ENCODE data around the gene IRF3.
"Not testable (repeated sequence)": the region's sequence is repeated elsewhere in the genome, so short reads cannot be mapped to it uniquely, and the experiment has no call there.

The IRF3 gene

GRCh38 chr19:49631610-49632192 is 34.0 kb downstream of the IRF3 start:
- no peaks in the 10 kb centered on the region for H3K9me3 Mint-ChIP-seq
- peaks cover 7% of the 10 kb centered on the region for H3K27me3 Mint-ChIP-seq (ENCODE audit: low read depth)
- no peak overlapping the region for H3K4me3 Mint-ChIP-seq
- H3K27ac Mint-ChIP-seq, result no peak overlapping the region
- peaks cover 21% of the 10 kb centered on the region for H3K4me1 Mint-ChIP-seq
- no peak for TF ChIP-seq CTCF (IDR thresholded peaks at IDR 0.05; ENCODE audit: unreplicated experiment in 3 of 3)
- H3K36me3 Mint-ChIP-seq (ENCODE audit: low read depth), result peaks cover 25% of the 10 kb centered on the region

DNA sequence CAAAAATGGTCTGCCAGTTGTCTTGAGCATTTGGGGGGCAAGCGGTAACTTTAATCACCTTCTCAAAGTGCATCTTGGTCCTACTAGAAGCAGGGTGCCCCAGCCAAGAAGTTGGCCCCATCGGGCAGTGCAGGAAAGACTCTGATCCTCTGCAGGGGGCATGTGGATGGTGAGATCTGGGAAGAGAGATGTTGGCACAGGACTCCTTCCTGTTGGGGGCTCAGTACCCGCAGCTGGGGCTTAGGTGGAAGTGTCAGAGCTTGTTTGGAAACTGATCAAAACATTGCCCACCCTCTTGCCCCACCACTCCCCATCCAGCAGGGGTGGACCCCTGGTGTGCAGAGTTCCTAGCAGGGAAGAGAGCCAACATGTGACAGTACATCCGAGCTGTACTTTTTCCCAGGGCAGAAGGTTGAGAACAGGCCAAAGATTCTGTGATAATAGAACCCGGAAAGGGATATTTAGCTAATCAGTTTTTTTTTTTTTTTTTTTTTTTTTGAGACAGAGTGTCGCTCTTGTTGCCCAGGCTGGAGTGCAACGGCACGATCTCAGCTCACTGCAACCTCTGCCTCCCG is 34.6 kb downstream of the IRF3 start:
- no peak for TF ChIP-seq CTCF (IDR thresholded peaks at IDR 0.05; ENCODE audit: unreplicated experiment in 3 of 3)
- Mint-ChIP-seq H3K4me1 (peaks cover 18% of the 10 kb centered on the region), H3K36me3 (ENCODE audit: low read depth) (peaks cover 30% of the 10 kb centered on the region), H3K4me3 (no peak overlapping the region), H3K27me3 (ENCODE audit: low read depth) (peaks cover 5% of the 10 kb centered on the region), H3K9me3 (no peaks in the 10 kb centered on the region), H3K27ac (peak overlapping the region in 2 of 3 experiments; percentile 10 to 60)

GRCh38 chr19:49629659-49630058 is 36.0 kb downstream of the IRF3 start:
- Mint-ChIP-seq H3K4me3 (no peak overlapping the region), H3K36me3 (ENCODE audit: low read depth) (peaks cover 35% of the 10 kb centered on the region), H3K9me3 (no peaks in the 10 kb centered on the region), H3K4me1 (peaks cover 7% of the 10 kb centered on the region), H3K27me3 (ENCODE audit: low read depth) (no peaks in the 10 kb centered on the region), H3K27ac (no peak overlapping the region)
- TF ChIP-seq CTCF (IDR thresholded peaks at IDR 0.05; ENCODE audit: unreplicated experiment in 3 of 3), result no peak

DNA sequence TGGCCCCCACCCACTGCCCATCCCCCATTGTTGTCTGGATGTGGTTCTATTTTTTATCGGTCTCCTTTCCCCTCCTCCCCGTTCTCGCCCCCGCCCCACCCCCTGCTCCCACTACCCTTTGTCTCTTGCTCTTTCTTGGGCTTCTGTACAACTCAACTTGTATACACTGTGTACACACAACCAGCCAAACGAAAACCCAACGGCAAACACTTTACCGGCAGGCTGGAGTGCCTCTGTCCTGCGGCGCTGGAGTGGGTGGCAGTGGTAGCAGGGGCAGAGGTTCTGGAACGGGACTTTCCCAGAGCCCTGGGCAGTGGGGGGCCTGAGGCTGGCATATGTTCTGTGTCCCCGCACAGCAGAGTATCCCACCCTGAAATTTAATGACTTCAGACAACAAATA is 39.4 kb downstream of the IRF3 start:
- TF ChIP-seq CTCF (IDR thresholded peaks at IDR 0.05; ENCODE audit: unreplicated experiment in 3 of 3), result no peak
- Mint-ChIP-seq H3K4me3 (no peak overlapping the region), H3K27ac (no peak overlapping the region), H3K36me3 (ENCODE audit: low read depth) (peaks cover 62% of the 10 kb centered on the region), H3K4me1 (peaks cover 7% of the 10 kb centered on the region), H3K9me3 (no peaks in the 10 kb centered on the region), H3K27me3 (ENCODE audit: low read depth) (no peaks in the 10 kb centered on the region)

DNA sequence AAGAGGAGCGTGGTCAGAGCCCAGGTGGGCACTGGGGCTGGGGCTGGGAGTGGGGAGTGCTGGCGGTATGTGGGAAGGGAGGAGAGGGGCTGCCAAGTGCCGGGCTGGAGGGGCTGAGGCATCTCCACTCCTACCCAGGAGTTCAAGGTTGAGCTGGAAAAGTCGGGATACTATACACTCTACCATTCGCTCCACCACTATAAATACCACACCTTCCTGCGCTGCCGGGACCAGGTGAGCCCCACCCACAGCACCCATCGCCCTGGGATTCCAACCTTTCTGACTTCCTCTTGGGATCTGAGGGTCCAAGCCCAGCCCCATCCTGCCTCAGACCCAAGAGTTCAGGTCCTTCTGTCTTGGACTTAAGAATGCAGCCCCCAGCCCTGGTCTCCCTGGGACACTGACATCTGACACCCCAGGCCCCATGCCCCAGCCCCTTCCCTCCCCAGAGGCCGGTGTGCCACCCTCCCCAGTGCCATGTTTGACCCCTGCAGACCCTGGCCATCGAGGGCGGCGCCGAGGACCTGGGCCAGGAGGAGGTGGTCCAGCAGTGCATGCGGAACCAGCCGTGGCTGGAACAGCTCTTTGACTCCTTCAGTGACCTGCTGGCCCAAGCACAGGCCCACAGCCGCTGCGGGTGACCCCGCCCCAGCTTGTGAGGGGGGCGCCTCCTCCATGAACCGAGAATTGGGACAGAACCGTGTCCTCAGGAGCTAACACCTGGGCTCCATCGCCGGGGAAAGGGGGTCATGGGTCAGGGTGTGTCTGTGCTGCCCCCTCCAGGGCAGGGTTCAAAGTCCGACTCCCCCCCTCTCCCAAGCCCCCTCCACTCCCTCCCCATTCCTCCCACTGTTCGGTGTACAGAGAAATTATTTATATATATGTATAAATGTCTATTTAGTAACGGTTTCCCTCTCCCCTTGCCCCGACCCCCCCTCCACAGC is 40.4 kb downstream of the IRF3 start:
- no peaks in the 10 kb centered on the region for H3K9me3 Mint-ChIP-seq
- TF ChIP-seq CTCF (IDR thresholded peaks at IDR 0.05; ENCODE audit: unreplicated experiment in 3 of 3), result no peak
- H3K4me3 Mint-ChIP-seq, result no peak overlapping the region
- peaks cover 64% of the 10 kb centered on the region for H3K36me3 Mint-ChIP-seq (ENCODE audit: low read depth)
- H3K27ac Mint-ChIP-seq, result no peak overlapping the region
- no peaks in the 10 kb centered on the region for H3K27me3 Mint-ChIP-seq (ENCODE audit: low read depth)
- H3K4me1 Mint-ChIP-seq, result no peaks in the 10 kb centered on the region

DNA sequence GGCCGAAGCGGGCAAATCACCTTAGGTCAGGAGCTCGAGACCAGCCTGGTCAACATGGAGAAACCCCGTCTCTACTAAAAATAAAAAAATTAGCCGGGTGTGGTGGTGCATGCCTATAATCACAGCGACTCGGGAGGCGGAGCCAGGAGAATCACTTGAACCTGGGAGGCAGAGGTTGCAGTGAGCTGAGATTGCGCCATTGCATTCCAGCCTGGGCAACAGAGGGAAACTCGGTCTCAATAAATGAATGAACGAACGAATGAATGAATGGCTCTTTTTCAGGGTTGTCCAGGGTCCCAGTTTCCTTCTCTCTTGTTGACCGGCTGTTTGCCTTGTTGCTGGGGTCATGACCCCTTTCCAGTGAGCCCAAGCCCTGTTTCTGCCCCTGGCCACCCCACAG is 47.8 kb downstream of the IRF3 start:
- not testable (repeated sequence) for H3K4me3 Mint-ChIP-seq; H3K27me3 Mint-ChIP-seq (ENCODE audit: low read depth); H3K9me3 Mint-ChIP-seq; H3K4me1 Mint-ChIP-seq; H3K27ac Mint-ChIP-seq
- peaks cover 71% of the 10 kb centered on the region for H3K36me3 Mint-ChIP-seq (ENCODE audit: low read depth)
